ENCODE measurements around the gene NACC1. TPM values are rescaled to one million over a fixed set of nuclear protein-coding genes. Genes with fewer than 3 reads are reported as not detected.

The NACC1 gene
- total RNA-seq, 1 donor from 2014 or later: 34.7 TPM

GRCh38 chr19:13077240-13077639 is 40.8 kb upstream of the NACC1 start:
- Mint-ChIP-seq H3K27me3 (ENCODE audit: insufficient read depth, low read depth) (peaks cover 41% of the 10 kb centered on the region), H3K27ac (peak overlapping the region; percentile 46), H3K4me1 (peaks cover 24% of the 10 kb centered on the region), H3K4me3 (no peak overlapping the region), H3K36me3 (no peaks in the 10 kb centered on the region), H3K9me3 (no peaks in the 10 kb centered on the region)
- DNase-seq (ENCODE audit: low spot score): no peak
- Histone ChIP-seq H2AFZ (replicated peaks) (no peak overlapping the region), H3F3A (ENCODE audit: low read depth) (no peaks in the 10 kb centered on the region), H4K20me1 (ENCODE audit: low read depth) (no peaks in the 10 kb centered on the region), H3K36me3 (no peaks in the 10 kb centered on the region), H3K4me1 (peaks cover 33% of the 10 kb centered on the region), H3K4me2 (peak overlapping the region; percentile 47), H3K9ac (no peak overlapping the region), H3K27me3 (peaks cover 14% of the 10 kb centered on the region), H3K4me3 (no peak overlapping the region), H3K27ac (no peak overlapping the region), H3K9me3 (ENCODE audit: low read depth) (no peaks in the 10 kb centered on the region), H3K79me2 (ENCODE audit: low read depth) (no peaks in the 10 kb centered on the region)
- no peak for TF ChIP-seq EZH2 (IDR thresholded peaks at IDR 0.05)
- no peak for TF ChIP-seq EZH2phosphoT487 (IDR thresholded peaks at IDR 0.05)
- no peak for TF ChIP-seq CTCF (IDR thresholded peaks at IDR 0.05)

- no peak for DNase-seq (ENCODE audit: low spot score)
- H2AFZ ChIP-seq (replicated peaks): no peak overlapping the region
- Mint-ChIP-seq H3K4me3 (no peak overlapping the region), H3K27ac (peak overlapping the region; percentile 72), H3K27me3 (ENCODE audit: insufficient read depth, low read depth) (peaks cover 39% of the 10 kb centered on the region), H3K36me3 (no peaks in the 10 kb centered on the region), H3K4me1 (peaks cover 33% of the 10 kb centered on the region), H3K9me3 (no peaks in the 10 kb centered on the region)
- H3K9me3 ChIP-seq (ENCODE audit: low read depth): no peaks in the 10 kb centered on the region
- H3K4me1 ChIP-seq: peaks cover 43% of the 10 kb centered on the region
- TF ChIP-seq CTCF (IDR thresholded peaks at IDR 0.05) (no peak), EZH2 (IDR thresholded peaks at IDR 0.05) (no peak), EZH2phosphoT487 (IDR thresholded peaks at IDR 0.05) (no peak)
- no peaks in the 10 kb centered on the region for H4K20me1 ChIP-seq (ENCODE audit: low read depth)
- no peak overlapping the region for H3K9ac ChIP-seq
- H3K4me2 ChIP-seq: no peak overlapping the region
- H3K4me3 ChIP-seq: no peak overlapping the region
- H3K27ac ChIP-seq: no peak overlapping the region
- no peaks in the 10 kb centered on the region for H3K79me2 ChIP-seq (ENCODE audit: low read depth)
- H3F3A ChIP-seq (ENCODE audit: low read depth): peaks cover 5% of the 10 kb centered on the region
- peaks cover 18% of the 10 kb centered on the region for H3K27me3 ChIP-seq
- H3K36me3 ChIP-seq: no peaks in the 10 kb centered on the region
Measured at GRCh38 chr19:13078381-13078780, 39.7 kb upstream of the NACC1 start.

- H4K20me1 ChIP-seq (ENCODE audit: low read depth): no peaks in the 10 kb centered on the region
- Mint-ChIP-seq H3K9me3 (no peaks in the 10 kb centered on the region), H3K36me3 (no peaks in the 10 kb centered on the region), H3K27me3 (ENCODE audit: insufficient read depth, low read depth) (peaks cover 39% of the 10 kb centered on the region), H3K4me3 (no peak overlapping the region), H3K27ac (no peak overlapping the region), H3K4me1 (peaks cover 35% of the 10 kb centered on the region)
- H3K9ac ChIP-seq: no peak overlapping the region
- H3K4me3 ChIP-seq: no peak overlapping the region
- no peaks in the 10 kb centered on the region for H3K36me3 ChIP-seq
- H3K27me3 ChIP-seq: peaks cover 19% of the 10 kb centered on the region
- no peak overlapping the region for H2AFZ ChIP-seq (replicated peaks)
- H3K9me3 ChIP-seq (ENCODE audit: low read depth): no peaks in the 10 kb centered on the region
- no peak for TF ChIP-seq EZH2phosphoT487 (IDR thresholded peaks at IDR 0.05)
- TF ChIP-seq CTCF (IDR thresholded peaks at IDR 0.05): no peak
- TF ChIP-seq EZH2 (IDR thresholded peaks at IDR 0.05): no peak
- no peak overlapping the region for H3K27ac ChIP-seq
- no peaks in the 10 kb centered on the region for H3K79me2 ChIP-seq (ENCODE audit: low read depth)
- H3F3A ChIP-seq (ENCODE audit: low read depth): peaks cover 5% of the 10 kb centered on the region
- no peak overlapping the region for H3K4me2 ChIP-seq
- no peak for DNase-seq (ENCODE audit: low spot score)
- H3K4me1 ChIP-seq: peaks cover 43% of the 10 kb centered on the region
Measured at GRCh38 chr19:13078897-13079541, 39.0 kb upstream of the NACC1 start.

Measured in neural progenitor cell (in vitro differentiated cells).